Astrocyte (in vitro differentiated cells and primary cell): ENCODE data around the gene PDK1.

Experiments
- EZH2 ChIP-seq: IDR thresholded peaks from 2 replicates; pipeline ENCODE4 v1.6.1; 2012; ENCODE audit warnings: mild to moderate bottlenecking, low read length, inconsistent platforms; ENCODE audit not compliant: insufficient read depth
- TF ChIP-seq, protein P1 (sequence below): IDR thresholded peaks from 2 replicates; pipeline ENCODE4 v1.5.1; 2011; ENCODE audit warnings: low read depth, mild to moderate bottlenecking, inconsistent platforms, low read length, moderate library complexity; ENCODE audit not compliant: insufficient read depth

DNA sequence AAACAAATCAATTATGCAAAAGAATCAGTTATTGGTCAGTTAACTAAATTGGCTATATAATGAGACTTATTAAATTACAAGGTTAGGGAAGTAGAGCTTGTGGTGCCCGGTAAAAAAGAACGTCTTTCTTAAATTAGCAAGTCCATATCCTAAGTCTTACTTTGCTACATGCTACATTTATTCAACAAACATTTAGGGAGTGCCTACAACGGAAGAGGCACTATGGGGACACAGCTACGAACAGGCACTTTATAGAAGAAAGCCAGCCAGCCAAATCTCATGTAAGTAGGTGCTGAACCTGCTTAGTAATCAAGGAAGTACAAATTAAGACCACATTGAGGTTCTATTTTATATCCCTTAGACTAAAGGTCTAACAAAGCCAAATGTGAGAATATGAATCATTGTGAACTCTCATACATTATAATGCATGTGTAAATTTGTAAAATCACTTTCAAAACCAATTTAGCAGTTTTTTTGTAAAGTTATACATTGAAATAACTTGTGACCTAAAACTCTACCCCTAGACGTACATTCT is 59.9 kb downstream of the PDK1 start:
- TF ChIP-seq, protein P1, sequence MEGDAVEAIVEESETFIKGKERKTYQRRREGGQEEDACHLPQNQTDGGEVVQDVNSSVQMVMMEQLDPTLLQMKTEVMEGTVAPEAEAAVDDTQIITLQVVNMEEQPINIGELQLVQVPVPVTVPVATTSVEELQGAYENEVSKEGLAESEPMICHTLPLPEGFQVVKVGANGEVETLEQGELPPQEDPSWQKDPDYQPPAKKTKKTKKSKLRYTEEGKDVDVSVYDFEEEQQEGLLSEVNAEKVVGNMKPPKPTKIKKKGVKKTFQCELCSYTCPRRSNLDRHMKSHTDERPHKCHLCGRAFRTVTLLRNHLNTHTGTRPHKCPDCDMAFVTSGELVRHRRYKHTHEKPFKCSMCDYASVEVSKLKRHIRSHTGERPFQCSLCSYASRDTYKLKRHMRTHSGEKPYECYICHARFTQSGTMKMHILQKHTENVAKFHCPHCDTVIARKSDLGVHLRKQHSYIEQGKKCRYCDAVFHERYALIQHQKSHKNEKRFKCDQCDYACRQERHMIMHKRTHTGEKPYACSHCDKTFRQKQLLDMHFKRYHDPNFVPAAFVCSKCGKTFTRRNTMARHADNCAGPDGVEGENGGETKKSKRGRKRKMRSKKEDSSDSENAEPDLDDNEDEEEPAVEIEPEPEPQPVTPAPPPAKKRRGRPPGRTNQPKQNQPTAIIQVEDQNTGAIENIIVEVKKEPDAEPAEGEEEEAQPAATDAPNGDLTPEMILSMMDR = no peak
- no peak for TF ChIP-seq EZH2
